Activated T-cell treated with anti-CD3 and anti-CD28 coated beads, Interleukin-2, amount 50 U/mL, for 72 hours (primary cell): ENCODE results near the gene SFTA2. TPM values are rescaled to one million over a fixed set of nuclear protein-coding genes. Genes with fewer than 3 reads are reported as not detected.

Experiments
- ATAC-seq, 2 donors: fragments of 150-1000 bp; cut with Tn5 transposase; replicated peaks in 1 of 2; 2 replicates each; pipeline ENCODE4 v1.10.0; 2021; ENCODE audit warnings: moderate library complexity in 2 of 2, mild to moderate bottlenecking in 1 of 2
- DNase-seq, 2 donors: peaks; one replicate each; pipeline ENCODE4 v3.0.0; 2021 to 2022; ENCODE audit warnings: mixed read lengths in 1 of 2
- H3K27ac Mint-ChIP-seq: one replicate; pipeline ENCODE4 v1.8.0; 2022; ENCODE audit warnings: mild to moderate bottlenecking, moderate library complexity, mixed read lengths
- H3K27me3 Mint-ChIP-seq: one replicate; pipeline ENCODE4 v1.8.0; 2022; ENCODE audit warnings: low read depth, mixed read lengths
- H3K36me3 Mint-ChIP-seq, 2 donors: one replicate each; pipeline ENCODE4 v1.8.0; 2022; ENCODE audit warnings: mixed read lengths in 2 of 2, mild to moderate bottlenecking in 1 of 2; ENCODE audit not compliant: insufficient read depth in 2 of 2
- H3K4me1 Mint-ChIP-seq: one replicate; pipeline ENCODE4 v1.8.0; 2022; ENCODE audit warnings: low read depth, mixed read lengths
- H3K4me3 Mint-ChIP-seq, 2 donors: one replicate each; pipeline ENCODE4 v1.8.0; 2022; ENCODE audit warnings: mild to moderate bottlenecking in 2 of 2, mixed read lengths in 2 of 2, moderate library complexity in 2 of 2
- H3K9me3 Mint-ChIP-seq, 2 donors: one replicate each; pipeline ENCODE4 v1.8.0; 2022; ENCODE audit warnings: mixed read lengths in 2 of 2
- total RNA-seq, 2 donors: library from RNA; stranded (reverse); gene quantifications; one replicate each; pipeline ENCODE4 v1.2.3, GENCODE V29; 2022

The SFTA2 gene
- total RNA-seq, 2 donors from 2014 or later, result 0.31 TPM; not detected in 1

GRCh38 chr6:30900863-30901417 is 31.0 kb downstream of the SFTA2 start:
- peaks cover 5% of the 10 kb centered on the region for H3K4me1 Mint-ChIP-seq
- H3K9me3 Mint-ChIP-seq, result no peaks in the 10 kb centered on the region
- H3K27ac Mint-ChIP-seq, result no peak overlapping the region
- ATAC-seq, result no peak
- H3K27me3 Mint-ChIP-seq, result no peaks in the 10 kb centered on the region
- no peak for DNase-seq
- no peaks in the 10 kb centered on the region for H3K36me3 Mint-ChIP-seq
- H3K4me3 Mint-ChIP-seq, result no peak overlapping the region

GRCh38 chr6:30898750-30899360 is 33.1 kb downstream of the SFTA2 start:
- peaks cover 0 to 2% of the 10 kb centered on the region in 2 donors for H3K36me3 Mint-ChIP-seq
- ATAC-seq, result no peak

GRCh38 chr6:30897882-30898281 is 34.1 kb downstream of the SFTA2 start:
- DNase-seq (no peak), ATAC-seq (no peak)
- Mint-ChIP-seq H3K27ac (no peak overlapping the region), H3K4me3 (no peak overlapping the region), H3K9me3 (no peaks in the 10 kb centered on the region), H3K36me3 (peaks cover 0 to 2% of the 10 kb centered on the region in 2 donors), H3K27me3 (no peaks in the 10 kb centered on the region), H3K4me1 (peaks cover 5% of the 10 kb centered on the region)

More at GRCh38 chr6:30898750-30899360, 33.1 kb downstream of the SFTA2 start:
- Mint-ChIP-seq H3K27me3 (no peaks in the 10 kb centered on the region), H3K4me1 (peaks cover 5% of the 10 kb centered on the region), H3K27ac (no peak overlapping the region), H3K4me3 (no peak overlapping the region), H3K9me3 (no peaks in the 10 kb centered on the region)
- DNase-seq, result no peak

- ATAC-seq, result no peak
Observed at GRCh38 chr6:30896541-30896940, 35.4 kb downstream of the SFTA2 start.

GRCh38 chr6:30895343-30895742 is 36.6 kb downstream of the SFTA2 start:
- Mint-ChIP-seq H3K27ac (no peak overlapping the region), H3K27me3 (no peaks in the 10 kb centered on the region)

More at GRCh38 chr6:30896541-30896940, 35.4 kb downstream of the SFTA2 start:
- Mint-ChIP-seq H3K27me3 (no peaks in the 10 kb centered on the region), H3K9me3 (no peaks in the 10 kb centered on the region), H3K4me1 (peaks cover 5% of the 10 kb centered on the region), H3K4me3 (no peak overlapping the region), H3K36me3 (peaks cover 0 to 2% of the 10 kb centered on the region in 2 donors), H3K27ac (no peak overlapping the region)
- DNase-seq, result no peak

DNA sequence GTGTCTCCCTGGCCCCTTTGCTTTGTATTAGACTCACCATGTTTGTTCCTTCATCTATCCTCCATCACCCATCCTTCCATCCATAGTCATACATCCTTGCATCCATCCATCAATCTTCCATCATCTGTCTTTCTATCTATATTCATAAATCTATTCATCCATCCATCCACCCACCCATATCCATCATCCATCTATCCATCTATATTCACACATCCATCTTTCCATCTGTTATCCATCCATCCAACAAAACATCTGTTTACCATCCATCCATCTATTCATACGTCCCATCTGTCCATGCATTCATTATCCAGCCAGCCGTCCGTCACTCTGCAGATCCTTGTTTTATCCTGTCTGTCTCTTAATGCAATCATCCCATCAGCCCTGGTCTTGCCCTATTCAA is 37.0 kb downstream of the SFTA2 start:
- Mint-ChIP-seq H3K4me1 (no peaks in the 10 kb centered on the region), H3K36me3 (peaks cover 0 to 2% of the 10 kb centered on the region in 2 donors), H3K4me3 (no peak overlapping the region)

More at GRCh38 chr6:30895343-30895742, 36.6 kb downstream of the SFTA2 start:
- no peak overlapping the region for H3K4me3 Mint-ChIP-seq
- peaks cover 0 to 2% of the 10 kb centered on the region in 2 donors for H3K36me3 Mint-ChIP-seq
- ATAC-seq (no peak), DNase-seq (no peak)
- no peaks in the 10 kb centered on the region for H3K9me3 Mint-ChIP-seq
- no peaks in the 10 kb centered on the region for H3K4me1 Mint-ChIP-seq

GRCh38 chr6:30894381-30894780 is 37.6 kb downstream of the SFTA2 start:
- H3K27me3 Mint-ChIP-seq, result no peaks in the 10 kb centered on the region
- no peak overlapping the region for H3K27ac Mint-ChIP-seq
- peaks cover 0 to 2% of the 10 kb centered on the region in 2 donors for H3K36me3 Mint-ChIP-seq
- DNase-seq (no peak), ATAC-seq (no peak)
- H3K4me3 Mint-ChIP-seq, result no peak overlapping the region
- H3K9me3 Mint-ChIP-seq, result no peaks in the 10 kb centered on the region
- H3K4me1 Mint-ChIP-seq, result no peaks in the 10 kb centered on the region

More for the DNA sequence above, 37.0 kb downstream of the SFTA2 start:
- no peak for ATAC-seq
- Mint-ChIP-seq H3K27ac (no peak overlapping the region), H3K9me3 (no peaks in the 10 kb centered on the region), H3K27me3 (no peaks in the 10 kb centered on the region)
- DNase-seq, result no peak

- DNase-seq (no peak), ATAC-seq (no peak)
- Mint-ChIP-seq H3K27me3 (no peaks in the 10 kb centered on the region), H3K4me1 (no peaks in the 10 kb centered on the region), H3K4me3 (no peak overlapping the region), H3K27ac (no peak overlapping the region), H3K9me3 (no peaks in the 10 kb centered on the region), H3K36me3 (peaks cover 0 to 2% of the 10 kb centered on the region in 2 donors)
Observed at GRCh38 chr6:30893666-30894065, 38.3 kb downstream of the SFTA2 start.

- peaks cover 4% of the 10 kb centered on the region for H3K4me1 Mint-ChIP-seq
Observed at GRCh38 chr6:30893001-30893591, 38.9 kb downstream of the SFTA2 start.

GRCh38 chr6:30891816-30892538 is 40.0 kb downstream of the SFTA2 start:
- H3K4me3 Mint-ChIP-seq, result no peak overlapping the region
- DNase-seq (no peak), ATAC-seq (no peak)
- H3K9me3 Mint-ChIP-seq, result no peaks in the 10 kb centered on the region
- no peak overlapping the region for H3K27ac Mint-ChIP-seq
- peaks cover 0 to 2% of the 10 kb centered on the region in 2 donors for H3K36me3 Mint-ChIP-seq
- H3K4me1 Mint-ChIP-seq, result peaks cover 13% of the 10 kb centered on the region
- no peaks in the 10 kb centered on the region for H3K27me3 Mint-ChIP-seq

More at GRCh38 chr6:30893001-30893591, 38.9 kb downstream of the SFTA2 start:
- H3K27me3 Mint-ChIP-seq, result no peaks in the 10 kb centered on the region
- ATAC-seq (no peak), DNase-seq (no peak)
- H3K9me3 Mint-ChIP-seq, result no peaks in the 10 kb centered on the region
- peaks cover 0 to 2% of the 10 kb centered on the region in 2 donors for H3K36me3 Mint-ChIP-seq
- no peak overlapping the region for H3K4me3 Mint-ChIP-seq
- H3K27ac Mint-ChIP-seq, result no peak overlapping the region

- no peaks in the 10 kb centered on the region for H3K27me3 Mint-ChIP-seq
- ATAC-seq, result no peak
- H3K27ac Mint-ChIP-seq, result no peak overlapping the region
- H3K9me3 Mint-ChIP-seq, result no peaks in the 10 kb centered on the region
- H3K4me1 Mint-ChIP-seq, result peaks cover 19% of the 10 kb centered on the region
- no peak for DNase-seq
- H3K36me3 Mint-ChIP-seq, result peaks cover 0 to 2% of the 10 kb centered on the region in 2 donors
- no peak overlapping the region for H3K4me3 Mint-ChIP-seq
Observed at GRCh38 chr6:30891450-30891723, 40.6 kb downstream of the SFTA2 start.

DNA sequence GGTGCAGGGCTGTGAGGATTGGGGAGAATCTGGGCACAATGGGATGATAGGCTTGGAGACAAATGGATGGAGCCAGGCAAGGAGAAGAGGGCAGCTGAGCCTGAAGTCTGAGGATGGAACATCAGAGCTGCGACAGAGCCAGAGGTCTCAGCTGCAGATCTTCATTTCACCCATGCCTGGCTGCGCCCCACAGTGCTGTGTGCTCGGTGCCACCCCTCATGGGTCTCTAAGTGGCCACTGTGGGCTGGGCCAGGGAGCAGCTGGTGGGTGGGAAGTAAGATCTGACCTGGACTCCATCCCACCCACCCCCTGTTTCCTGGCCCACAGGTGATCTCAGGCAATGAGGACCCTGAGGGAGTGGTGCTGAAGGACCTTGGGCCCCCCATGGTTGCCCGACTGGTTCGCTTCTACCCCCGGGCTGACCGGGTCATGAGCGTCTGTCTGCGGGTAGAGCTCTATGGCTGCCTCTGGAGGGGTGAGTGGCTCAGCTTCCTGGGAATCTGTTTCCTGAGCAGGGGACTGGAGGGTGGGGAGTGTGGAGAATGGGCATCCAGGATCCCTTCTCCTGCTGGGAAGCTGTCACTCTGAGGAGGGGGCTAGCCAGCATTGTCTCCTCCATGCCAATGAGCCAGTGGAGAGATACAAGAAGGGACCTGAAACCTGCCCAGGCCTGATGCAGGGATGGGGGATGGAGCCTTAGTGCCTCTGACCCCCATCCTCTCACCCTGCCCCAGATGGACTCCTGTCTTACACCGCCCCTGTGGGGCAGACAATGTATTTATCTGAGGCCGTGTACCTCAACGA is 41.1 kb downstream of the SFTA2 start:
- DNase-seq (no peak), ATAC-seq (no peak)
- Mint-ChIP-seq H3K4me3 (no peak overlapping the region), H3K9me3 (no peaks in the 10 kb centered on the region), H3K36me3 (peaks cover 0 to 2% of the 10 kb centered on the region in 2 donors), H3K27me3 (no peaks in the 10 kb centered on the region), H3K4me1 (peaks cover 24% of the 10 kb centered on the region), H3K27ac (no peak overlapping the region)
